ENCODE measurements around the gene ATF6.

Gene ATF6

DNA sequence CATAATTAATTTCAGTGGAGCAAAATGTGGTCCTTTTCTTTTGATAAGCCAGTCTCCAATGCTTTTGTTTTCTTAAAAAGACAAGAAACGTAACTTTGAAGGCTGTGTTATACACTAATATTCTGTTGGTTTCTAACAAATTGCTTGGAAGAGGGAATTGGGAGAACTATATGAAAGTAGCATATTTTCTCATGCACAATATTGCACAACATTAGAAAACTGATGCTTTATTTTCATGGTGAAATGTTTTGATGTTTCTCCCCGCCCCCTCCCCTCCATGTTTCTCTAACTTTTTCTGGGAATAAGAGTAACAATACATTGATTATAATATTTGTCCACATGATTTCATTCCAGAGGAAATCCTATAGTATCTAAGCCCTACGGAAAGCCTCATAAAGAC is 142.1 kb downstream of the ATF6 start:
- TF ChIP-seq, protein P1, sequence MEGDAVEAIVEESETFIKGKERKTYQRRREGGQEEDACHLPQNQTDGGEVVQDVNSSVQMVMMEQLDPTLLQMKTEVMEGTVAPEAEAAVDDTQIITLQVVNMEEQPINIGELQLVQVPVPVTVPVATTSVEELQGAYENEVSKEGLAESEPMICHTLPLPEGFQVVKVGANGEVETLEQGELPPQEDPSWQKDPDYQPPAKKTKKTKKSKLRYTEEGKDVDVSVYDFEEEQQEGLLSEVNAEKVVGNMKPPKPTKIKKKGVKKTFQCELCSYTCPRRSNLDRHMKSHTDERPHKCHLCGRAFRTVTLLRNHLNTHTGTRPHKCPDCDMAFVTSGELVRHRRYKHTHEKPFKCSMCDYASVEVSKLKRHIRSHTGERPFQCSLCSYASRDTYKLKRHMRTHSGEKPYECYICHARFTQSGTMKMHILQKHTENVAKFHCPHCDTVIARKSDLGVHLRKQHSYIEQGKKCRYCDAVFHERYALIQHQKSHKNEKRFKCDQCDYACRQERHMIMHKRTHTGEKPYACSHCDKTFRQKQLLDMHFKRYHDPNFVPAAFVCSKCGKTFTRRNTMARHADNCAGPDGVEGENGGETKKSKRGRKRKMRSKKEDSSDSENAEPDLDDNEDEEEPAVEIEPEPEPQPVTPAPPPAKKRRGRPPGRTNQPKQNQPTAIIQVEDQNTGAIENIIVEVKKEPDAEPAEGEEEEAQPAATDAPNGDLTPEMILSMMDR (IDR thresholded peaks at IDR 0.05; ENCODE audit: borderline replicate concordance, control extremely low read depth, extremely low read depth, insufficient read depth, missing control alignments), result no peak
- no peak for DNase-seq (ENCODE audit: low spot score)
- in situ Hi-C loops (cut with MboI; ENCODE audit: low sequenced_read_pairs, unreplicated experiment), result no loop called here

DNA sequence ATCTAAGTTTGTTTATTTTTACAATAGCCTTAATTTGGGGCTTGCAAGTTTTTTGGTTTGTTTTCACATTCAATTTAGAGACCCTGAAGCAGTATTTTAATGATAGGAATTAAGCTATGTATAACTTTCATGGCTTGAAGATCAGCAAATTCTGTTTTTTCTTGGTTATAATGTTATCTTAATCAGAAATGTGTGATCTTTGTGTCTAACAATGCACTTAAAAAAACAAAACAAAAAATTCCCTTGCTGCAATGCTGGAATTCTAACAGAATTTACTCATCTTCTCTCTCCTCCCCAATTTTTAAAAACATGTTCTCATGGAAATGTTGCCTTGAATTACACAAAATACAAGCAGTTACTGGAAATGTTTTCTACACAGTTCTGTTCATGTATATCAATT is 144.5 kb downstream of the ATF6 start:
- in situ Hi-C loops (cut with MboI; ENCODE audit: low sequenced_read_pairs, unreplicated experiment), result no loop called here
- TF ChIP-seq, protein P1 (IDR thresholded peaks at IDR 0.05; ENCODE audit: borderline replicate concordance, control extremely low read depth, extremely low read depth, insufficient read depth, missing control alignments), result no peak
- no peak for DNase-seq (ENCODE audit: low spot score)

DNA sequence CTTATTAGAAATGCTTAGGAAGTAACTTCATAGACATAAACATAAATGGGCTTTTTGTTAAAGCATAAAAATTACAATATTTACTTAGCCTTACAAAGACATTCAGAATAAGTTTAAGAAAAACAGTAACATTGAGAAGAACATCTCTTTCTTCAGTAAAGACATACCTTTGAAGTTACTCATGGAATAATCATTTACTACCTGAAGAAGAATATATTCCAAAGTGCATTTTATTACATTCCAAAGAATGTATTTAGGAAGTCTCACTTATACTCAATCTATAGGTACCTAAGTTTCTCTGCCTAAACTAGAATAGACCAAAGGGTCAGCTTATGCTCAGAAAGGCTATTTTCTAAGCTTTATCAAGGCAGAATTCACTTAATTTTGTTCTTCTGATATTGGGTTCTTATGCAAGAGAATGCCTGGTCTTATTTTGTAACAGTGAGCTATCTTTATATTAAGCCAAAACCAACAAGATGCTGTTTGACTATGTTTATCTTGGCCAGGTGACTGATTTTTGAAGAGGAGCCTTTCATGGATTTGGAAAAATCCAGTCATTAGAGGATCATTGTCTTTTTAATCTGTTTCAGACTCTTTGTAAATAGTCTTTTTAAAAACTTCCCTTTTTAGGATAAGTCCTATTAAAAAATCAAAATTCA is 147.5 kb downstream of the ATF6 start:
- DNase-seq (ENCODE audit: low spot score), result no peak
- TF ChIP-seq, protein P1 (IDR thresholded peaks at IDR 0.05; ENCODE audit: borderline replicate concordance, control extremely low read depth, extremely low read depth, insufficient read depth, missing control alignments), result no peak
- in situ Hi-C loops (cut with MboI; ENCODE audit: low sequenced_read_pairs, unreplicated experiment), result no loop called here

DNA sequence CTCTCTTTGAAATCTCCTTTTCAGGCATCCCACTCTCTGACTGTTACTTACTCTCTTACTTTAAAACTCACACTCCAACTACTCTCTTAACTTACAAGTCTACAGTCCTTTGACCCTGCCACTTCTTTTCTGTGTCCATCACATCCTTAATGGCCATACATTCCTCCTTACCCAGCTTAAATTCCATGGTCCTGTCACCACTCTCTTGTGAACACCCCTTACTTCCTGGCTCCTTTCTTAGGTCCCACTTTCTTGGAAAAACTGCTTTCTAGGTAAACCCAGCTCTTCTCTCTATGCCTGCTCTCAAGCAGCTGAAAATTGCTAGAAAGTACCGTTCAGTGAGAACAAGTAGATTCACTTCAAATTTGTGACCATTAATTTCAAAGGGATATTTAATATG is 148.5 kb downstream of the ATF6 start:
- DNase-seq (ENCODE audit: low spot score), result no peak
- TF ChIP-seq, protein P1 (IDR thresholded peaks at IDR 0.05; ENCODE audit: borderline replicate concordance, control extremely low read depth, extremely low read depth, insufficient read depth, missing control alignments), result no peak
- in situ Hi-C loops (cut with MboI; ENCODE audit: low sequenced_read_pairs, unreplicated experiment), result no loop called here

DNA sequence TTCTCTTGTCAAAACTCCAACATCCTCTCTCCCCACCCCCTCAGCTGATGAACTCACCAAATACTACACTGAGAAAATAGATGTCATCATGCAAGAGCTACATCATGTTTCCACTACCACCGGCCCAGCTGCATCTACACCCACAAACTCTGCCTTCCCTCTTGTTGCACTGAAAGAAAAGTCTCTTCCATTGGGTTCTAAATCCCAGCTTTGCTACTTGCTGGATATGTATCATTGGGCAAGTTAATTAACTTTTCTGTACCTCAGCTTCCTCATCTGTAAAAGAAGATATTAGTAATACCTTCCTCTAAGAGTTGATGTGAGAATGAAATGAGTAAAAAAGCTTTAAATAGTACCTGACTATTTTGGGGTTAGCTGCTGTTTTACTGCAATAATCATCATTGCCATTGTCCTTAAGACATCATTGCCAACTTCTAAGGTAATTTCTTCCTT is 149.0 kb downstream of the ATF6 start:
- in situ Hi-C loops (cut with MboI; ENCODE audit: low sequenced_read_pairs, unreplicated experiment), result no loop called here
- TF ChIP-seq, protein P1 (IDR thresholded peaks at IDR 0.05; ENCODE audit: borderline replicate concordance, control extremely low read depth, extremely low read depth, insufficient read depth, missing control alignments), result no peak

DNA sequence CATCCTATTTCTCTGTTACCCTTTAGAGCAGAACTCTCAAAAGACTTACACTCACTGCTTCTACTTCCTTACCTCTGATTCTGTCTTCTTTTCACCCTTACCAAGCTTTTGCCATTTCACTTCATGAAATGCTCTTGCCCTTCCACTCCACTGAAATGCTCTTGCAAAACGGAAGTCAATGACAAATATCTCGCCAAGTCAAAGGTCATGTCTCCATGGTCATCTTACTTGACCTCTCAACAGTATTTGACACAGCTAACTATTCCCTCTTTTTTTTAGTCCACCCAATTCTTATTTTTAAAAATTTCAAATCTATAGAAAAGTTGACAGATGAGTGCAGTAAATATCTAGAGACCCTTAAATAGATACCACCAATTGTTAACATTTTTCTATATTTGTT is 149.9 kb downstream of the ATF6 start:
- DNase-seq (ENCODE audit: low spot score), result no peak
- TF ChIP-seq, protein P1 (IDR thresholded peaks at IDR 0.05; ENCODE audit: borderline replicate concordance, control extremely low read depth, extremely low read depth, insufficient read depth, missing control alignments), result no peak
- in situ Hi-C loops (cut with MboI; ENCODE audit: low sequenced_read_pairs, unreplicated experiment), result no loop called here

More for the DNA sequence above, 149.0 kb downstream of the ATF6 start:
- peak; percentile 63 for DNase-seq (ENCODE audit: low spot score)
